HTR-8/SVneo (cell line): Measurements from ENCODE around the gene CEP83.
"Not testable (repeated sequence)": the region's sequence is repeated elsewhere in the genome, so short reads cannot be mapped to it uniquely, and the experiment has no call there.

ENCODE experiments used
- DNase-seq: peaks from one replicate; pipeline ENCODE4 v3.0.0; 2011; ENCODE audit warnings: low spot score, mixed read lengths; ENCODE audit not compliant: insufficient read length
- FAIRE-seq: peaks from 2 replicates; lab custom pipeline; 2011; peaks lifted over from hg19 to GRCh38; lab: Jason Lieb, UNC

CEP83 gene

GRCh38 chr12:94459728-94460615 lies at the start of gene CEP83:
TSS of gene CEP83 (minus strand) at chr12:94459867. CDS start at chr12:94412490, 47,377 bp downstream.
- FAIRE-seq (peak; percentile 98), DNase-seq (peak; percentile 92)

- no peak for FAIRE-seq
- no peak for DNase-seq
These were observed 49.6 kb upstream of the CEP83 start for GRCh38 chr12:94509317-94509716.

- no peak for FAIRE-seq
These were observed 47.8 kb upstream of the CEP83 start for GRCh38 chr12:94507455-94507854.

GRCh38 chr12:94504386-94504785 lies 44.7 kb upstream of the CEP83 start:
- DNase-seq, result no peak
- no peak for FAIRE-seq

More at GRCh38 chr12:94507455-94507854, 47.8 kb upstream of the CEP83 start:
- no peak for DNase-seq

GRCh38 chr12:94503619-94504018 lies 44.0 kb upstream of the CEP83 start:
- DNase-seq (no peak), FAIRE-seq (no peak)

- FAIRE-seq (no peak), DNase-seq (no peak)
These were observed 41.3 kb upstream of the CEP83 start for GRCh38 chr12:94500831-94501567.

GRCh38 chr12:94498698-94499097 lies 39.0 kb upstream of the CEP83 start:
- FAIRE-seq (no peak), DNase-seq (no peak)

- FAIRE-seq, result no peak
- no peak for DNase-seq
These were observed 38.4 kb upstream of the CEP83 start for GRCh38 chr12:94498073-94498472.

GRCh38 chr12:94495445-94496115 lies 35.9 kb upstream of the CEP83 start:
- no peak for DNase-seq
- no peak for FAIRE-seq

- FAIRE-seq (no peak), DNase-seq (no peak)
These were observed 31.8 kb upstream of the CEP83 start for GRCh38 chr12:94491489-94491888.

- DNase-seq (no peak), FAIRE-seq (no peak)
These were observed 28.8 kb upstream of the CEP83 start for GRCh38 chr12:94488463-94488862.

- DNase-seq, result no peak
- no peak for FAIRE-seq
These were observed 22.1 kb upstream of the CEP83 start for GRCh38 chr12:94481734-94482133.

GRCh38 chr12:94469522-94469921 lies 9.9 kb upstream of the CEP83 start:
- no peak for FAIRE-seq
- DNase-seq, result no peak

- DNase-seq, result no peak
- no peak for FAIRE-seq
These were observed 921 bp upstream of the CEP83 start for GRCh38 chr12:94460616-94460959.

GRCh38 chr12:94458877-94459727 lies 565 bp downstream of the CEP83 start:
- DNase-seq, result peak; percentile 11
- FAIRE-seq, result no peak

- no peak for DNase-seq
- no peak for FAIRE-seq
These were observed 2.4 kb downstream of the CEP83 start for GRCh38 chr12:94457311-94457710.

GRCh38 chr12:94454318-94454717 lies 5.3 kb downstream of the CEP83 start:
- FAIRE-seq, result not testable (repeated sequence)

GRCh38 chr12:94445662-94446061 lies 14.0 kb downstream of the CEP83 start:
- FAIRE-seq (no peak), DNase-seq (no peak)

More at GRCh38 chr12:94454318-94454717, 5.3 kb downstream of the CEP83 start:
- DNase-seq, result not testable (repeated sequence)

- DNase-seq, result no peak
- no peak for FAIRE-seq
These were observed 22.4 kb downstream of the CEP83 start for GRCh38 chr12:94437303-94437702.

- no peak for FAIRE-seq
- no peak for DNase-seq
These were observed 24.1 kb downstream of the CEP83 start for GRCh38 chr12:94435511-94435927.
